GM11168 (cell line): Measurements from ENCODE around the gene VILL.
"Not testable (repeated sequence)": the region's sequence is repeated elsewhere in the genome, so short reads cannot be mapped to it uniquely, and the experiment has no call there.

ENCODE experiments used
- in situ Hi-C: fragments of 300-500 bp; cut with MboI; formaldehyde crosslinking; loops from one replicate; pipeline ENCODE4 v1.12.0; 2022; ENCODE audit warnings: low sequenced_read_pairs; ENCODE audit not compliant: unreplicated experiment

VILL gene

GRCh38 chr3:37982331-37982730 lies 8.3 kb upstream of the VILL start:
- in situ Hi-C loops = no loop called here

GRCh38 chr3:37984051-37984450 lies 6.5 kb upstream of the VILL start:
- in situ Hi-C loops = no loop called here

GRCh38 chr3:37984596-37984995 lies 6.0 kb upstream of the VILL start:
- in situ Hi-C loops = no loop called here

- in situ Hi-C loops = no loop called here
These were observed 4.8 kb upstream of the VILL start for GRCh38 chr3:37985637-37986320.

- in situ Hi-C loops = no loop called here
These were observed 3.9 kb upstream of the VILL start for GRCh38 chr3:37986479-37987314.

- in situ Hi-C loops = no loop called here
These were observed 3.3 kb upstream of the VILL start for GRCh38 chr3:37987315-37987697.

GRCh38 chr3:37987751-37988179 lies 2.8 kb upstream of the VILL start:
- in situ Hi-C loops = no loop called here

- in situ Hi-C loops = not testable (repeated sequence)
These were observed 2.2 kb upstream of the VILL start for GRCh38 chr3:37988376-37988775.

- in situ Hi-C loops = no loop called here
These were observed 1.6 kb upstream of the VILL start for GRCh38 chr3:37988931-37989525.

- in situ Hi-C loops = no loop called here
These were observed 635 bp upstream of the VILL start for GRCh38 chr3:37989821-37990480.

GRCh38 chr3:37991109-37991508 lies 523 bp downstream of the VILL start:
- in situ Hi-C loops = no loop called here

- in situ Hi-C loops = no loop called here
These were observed 1.2 kb downstream of the VILL start for GRCh38 chr3:37991823-37992222.

GRCh38 chr3:37992271-37993066 lies 1.9 kb downstream of the VILL start:
- in situ Hi-C loops = no loop called here

- in situ Hi-C loops = no loop called here
These were observed 2.5 kb downstream of the VILL start for GRCh38 chr3:37993067-37993455.

GRCh38 chr3:37993460-37993819 lies 2.9 kb downstream of the VILL start:
- in situ Hi-C loops = no loop called here

- in situ Hi-C loops = no loop called here
These were observed 3.4 kb downstream of the VILL start for GRCh38 chr3:37993820-37994638.

GRCh38 chr3:37994639-37994972 lies 4.0 kb downstream of the VILL start:
- in situ Hi-C loops = no loop called here

- in situ Hi-C loops = no loop called here
These were observed 5.4 kb downstream of the VILL start for GRCh38 chr3:37995652-37996641.
